Mesendoderm (in vitro differentiated cells): Measurements from ENCODE around the gene NDUFA12.

Experiments used
- DNase-seq: peaks from one replicate; pipeline ENCODE4 v3.0.0; 2013
- H2AK5ac ChIP-seq: 2 replicates; pipeline ENCODE4 v1.6.1; 2013; ENCODE audit warnings: low read length, inconsistent platforms
- H2BK120ac ChIP-seq: 2 replicates; pipeline ENCODE4 v1.6.1; 2013; ENCODE audit warnings: low read depth, mild to moderate bottlenecking, low read length, moderate library complexity, mixed read lengths
- H2BK15ac ChIP-seq: replicated peaks from 2 replicates; pipeline ENCODE4 v1.6.1; 2013; ENCODE audit warnings: low read depth, mild to moderate bottlenecking, moderate library complexity
- H2BK5ac ChIP-seq: 2 replicates; pipeline ENCODE4 v1.6.1; 2013; ENCODE audit warnings: low read length, inconsistent platforms
- H3K18ac ChIP-seq: 2 replicates; pipeline ENCODE4 v1.6.1; 2013; ENCODE audit warnings: mild to moderate bottlenecking, low read length, mixed read lengths
- H3K23ac ChIP-seq: one replicate; pipeline ENCODE4 v1.6.1; 2013; ENCODE audit warnings: low read length
- H3K27ac ChIP-seq: 2 replicates; pipeline ENCODE4 v1.5.1; 2013; ENCODE audit warnings: low read depth, mild to moderate bottlenecking, inconsistent platforms, low read length, moderate library complexity
- H3K27me3 ChIP-seq: 2 replicates; pipeline ENCODE4 v1.6.1; 2013; ENCODE audit warnings: low read length, control low read depth, mild to moderate bottlenecking, inconsistent platforms; ENCODE audit not compliant: insufficient read depth, poor library complexity
- H3K36me3 ChIP-seq: 2 replicates; pipeline ENCODE4 v1.6.1; 2013; ENCODE audit warnings: low read length, inconsistent platforms; ENCODE audit not compliant: control insufficient read depth, insufficient read depth
- H3K4ac ChIP-seq: one replicate; pipeline ENCODE4 v1.6.1; 2013; ENCODE audit warnings: low read depth, mild to moderate bottlenecking, low read length, moderate library complexity
- H3K4me1 ChIP-seq: 2 replicates; pipeline ENCODE4 v1.6.1; 2013; ENCODE audit warnings: low read depth, low read length, inconsistent platforms; ENCODE audit not compliant: control insufficient read depth
- H3K4me2 ChIP-seq: 2 replicates; pipeline ENCODE4 v1.6.1; 2013; ENCODE audit warnings: low read length
- H3K4me3 ChIP-seq: 2 replicates; pipeline ENCODE4 v1.5.1; 2013; ENCODE audit warnings: mild to moderate bottlenecking, low read length
- H3K56ac ChIP-seq: one replicate; pipeline ENCODE4 v1.6.1; 2013; ENCODE audit warnings: low read length
- H3K79me1 ChIP-seq: 2 replicates; pipeline ENCODE4 v1.6.1; 2013; ENCODE audit warnings: low read length, inconsistent platforms
- H3K79me2 ChIP-seq: 2 replicates; pipeline ENCODE4 v1.6.1; 2013; ENCODE audit warnings: mild to moderate bottlenecking, low read length; ENCODE audit not compliant: control insufficient read depth, insufficient read depth
- H3K9ac ChIP-seq: 2 replicates; pipeline ENCODE4 v1.6.1; 2013; ENCODE audit warnings: low read length, inconsistent platforms
- H4K5ac ChIP-seq: one replicate; pipeline ENCODE4 v1.6.1; 2013; ENCODE audit warnings: low read length
- H4K8ac ChIP-seq: one replicate; pipeline ENCODE4 v1.6.1; 2013; ENCODE audit warnings: low read depth, mild to moderate bottlenecking, control low read depth, low read length, moderate library complexity
- WGBS: extraction: QIAGEN DNeasy Blood & Tissue Kit; methylation state at CpG from one replicate; pipeline ENCODE4 v1.1.7; 2013; ENCODE audit warnings: low lambda C conversion rate, missing lambda C conversion rate; ENCODE audit not compliant: insufficient coverage; ENCODE audit errors: extremely low coverage; 5-methylcytosine and 5-hydroxymethylcytosine counted together

Gene NDUFA12

GRCh38 chr12:94922561-94922960 lies 80.9 kb downstream of the NDUFA12 start:
- Histone ChIP-seq H3K9ac (no peak overlapping the region), H3K36me3 (no peaks in the 10 kb centered on the region), H2BK120ac (no peak overlapping the region), H3K4me1 (no peaks in the 10 kb centered on the region), H3K27ac (no peak overlapping the region), H3K79me2 (no peaks in the 10 kb centered on the region), H3K4me2 (no peak overlapping the region), H3K56ac (no peak overlapping the region), H2AK5ac (no peak overlapping the region), H3K27me3 (no peaks in the 10 kb centered on the region), H3K79me1 (no peaks in the 10 kb centered on the region), H3K18ac (no peak overlapping the region), H4K5ac (no peak overlapping the region), H2BK15ac (no peak overlapping the region), H3K23ac (no peak overlapping the region), H2BK5ac (no peak overlapping the region), H3K4ac (no peak overlapping the region), H3K4me3 (no peak overlapping the region), H4K8ac (no peak overlapping the region)
- WGBS, result no CpG with 5 or more reads among the region's 4 CpGs
- DNase-seq, result peak; percentile 55
